Left hindlimb (tissue), 1 donor: ENCODE measurements around the gene SPEM2.
A peak's percentile ranks its signal among the peaks of the same experiment; 100 is the strongest.

Experiments
- DNase-seq: peaks from one replicate; pipeline ENCODE4 v3.0.0-alpha.2; 2018

SPEM2 gene

DNA sequence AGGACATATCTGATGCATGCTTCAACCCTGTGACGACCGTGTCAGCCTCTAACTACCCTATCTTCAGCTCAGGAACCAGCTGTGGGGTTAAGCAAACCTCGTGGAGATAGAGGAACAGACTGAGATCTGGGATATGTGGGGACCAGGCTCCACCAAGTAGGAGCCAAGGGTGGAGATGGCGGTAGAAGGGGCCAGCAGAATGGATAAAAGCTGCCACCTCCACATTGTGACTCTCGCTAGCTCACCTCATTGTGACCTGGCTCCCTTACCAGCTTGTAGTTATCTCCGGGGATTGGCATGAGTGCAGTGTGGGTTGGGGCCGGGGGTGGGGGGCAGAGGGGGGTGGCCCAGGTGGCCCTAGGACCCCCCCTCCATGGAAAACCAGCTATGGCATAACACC, at the start of gene SPEM2:
Gene SPEM2 (plus strand): TSS at position 301 of the 400 bp plus-strand sequence. CDS start 73 bp downstream, at position 374.
- DNase-seq, result no peak

DNA sequence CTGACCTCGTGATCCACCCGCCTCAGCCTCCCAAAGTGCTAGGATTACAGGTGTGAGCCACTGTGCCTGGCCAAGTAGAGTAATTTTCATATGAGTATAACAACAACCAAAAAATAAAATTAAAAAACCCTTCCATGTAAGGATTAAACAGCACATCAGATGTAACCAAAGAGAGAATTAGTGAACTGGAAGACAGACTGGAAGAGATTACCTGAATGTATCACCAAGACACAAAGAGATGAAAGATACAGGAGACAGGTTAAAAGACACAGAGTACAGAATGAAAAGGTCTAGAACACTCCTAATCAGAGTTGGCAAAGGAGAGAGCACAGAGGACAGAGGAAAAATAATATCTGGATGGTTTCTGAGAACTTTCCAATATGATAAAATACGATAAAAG, 46.3 kb upstream of the SPEM2 start:
- no peak for DNase-seq

DNA sequence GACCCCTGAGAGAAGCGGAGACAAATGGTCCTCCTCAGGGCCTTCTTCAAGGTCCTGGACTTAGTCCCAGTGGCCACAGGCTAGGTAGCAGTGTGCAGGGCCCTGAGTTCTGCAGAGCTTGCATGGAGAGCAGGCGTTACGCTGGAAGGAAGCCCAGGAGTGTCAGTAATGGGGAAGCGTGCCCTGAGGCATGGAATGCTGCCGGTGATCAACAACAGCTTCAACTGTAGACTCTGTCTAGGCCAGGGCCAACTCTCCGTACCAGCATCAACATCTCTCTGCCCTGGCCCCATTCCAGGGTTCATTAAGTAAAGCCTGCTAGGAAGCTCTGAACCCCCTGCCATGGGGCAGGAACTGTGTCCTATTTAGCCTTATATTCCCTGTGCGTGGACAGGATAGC, 45.1 kb upstream of the SPEM2 start:
- peak; percentile 64 for DNase-seq

DNA sequence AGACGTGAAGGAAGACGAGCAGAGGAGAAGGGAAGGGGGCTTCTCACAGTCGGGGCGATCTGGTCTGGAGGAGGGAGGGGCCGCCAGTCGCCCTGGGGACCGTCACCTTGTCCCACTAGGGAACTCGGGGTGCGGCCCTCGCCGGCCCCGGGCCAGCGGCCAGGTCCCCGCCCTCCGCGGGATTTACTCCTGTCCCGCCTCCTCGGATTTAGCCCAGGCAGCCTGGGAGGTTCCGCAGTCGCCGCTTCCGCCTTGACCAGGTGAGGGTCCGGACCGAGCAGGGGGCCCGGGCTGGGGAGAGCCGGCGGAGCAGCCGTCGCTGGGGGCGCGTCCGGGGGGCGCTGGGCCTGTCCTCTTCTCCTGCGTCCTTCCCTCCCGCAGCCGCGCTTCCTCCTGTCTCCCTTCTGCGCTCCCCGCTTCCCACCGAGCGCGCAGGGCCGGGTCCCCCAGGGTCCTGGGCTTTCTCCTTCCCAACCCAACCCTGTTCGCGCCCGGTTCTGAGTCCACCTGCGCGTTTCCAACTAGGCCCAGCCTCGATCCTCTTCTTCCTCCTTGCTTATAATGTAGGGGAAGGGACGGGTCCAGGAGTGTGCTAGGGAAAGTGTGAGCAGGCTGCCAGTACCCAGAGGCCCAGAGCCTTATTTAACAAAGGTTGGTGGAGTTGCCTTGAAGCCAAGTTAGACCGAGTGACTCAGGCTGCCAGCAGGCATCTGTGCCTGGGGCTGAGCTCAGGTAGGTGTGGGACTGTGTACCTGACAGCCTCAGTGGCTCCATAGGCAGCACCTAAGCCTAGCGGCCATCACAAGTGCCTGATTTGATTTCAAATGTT, 44.3 kb upstream of the SPEM2 start, which contains the start of gene TNK1:
Gene TNK1 (plus strand): TSS at position 235 of the 829 bp plus-strand sequence. CDS start 1,838 bp downstream, outside the sequence.
- no peak for DNase-seq

DNA sequence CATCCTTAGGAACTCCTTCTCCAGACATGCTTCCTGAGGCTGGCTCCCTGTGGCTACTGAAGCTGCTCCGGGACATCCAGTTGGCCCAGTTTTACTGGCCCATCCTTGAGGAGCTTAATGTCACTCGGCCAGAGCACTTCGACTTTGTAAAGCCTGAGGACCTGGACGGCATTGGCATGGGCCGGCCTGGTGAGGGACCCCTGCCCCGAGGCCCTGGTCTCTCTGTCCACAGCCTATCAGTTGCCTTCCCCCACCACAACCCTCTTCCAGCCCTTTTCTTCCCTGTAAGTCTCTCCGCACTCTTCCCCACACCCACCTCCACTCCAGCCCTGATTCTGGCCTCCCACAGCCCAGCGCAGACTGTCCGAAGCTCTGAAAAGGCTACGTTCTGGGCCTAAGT, 42.5 kb upstream of the SPEM2 start:
- no peak for DNase-seq

DNA sequence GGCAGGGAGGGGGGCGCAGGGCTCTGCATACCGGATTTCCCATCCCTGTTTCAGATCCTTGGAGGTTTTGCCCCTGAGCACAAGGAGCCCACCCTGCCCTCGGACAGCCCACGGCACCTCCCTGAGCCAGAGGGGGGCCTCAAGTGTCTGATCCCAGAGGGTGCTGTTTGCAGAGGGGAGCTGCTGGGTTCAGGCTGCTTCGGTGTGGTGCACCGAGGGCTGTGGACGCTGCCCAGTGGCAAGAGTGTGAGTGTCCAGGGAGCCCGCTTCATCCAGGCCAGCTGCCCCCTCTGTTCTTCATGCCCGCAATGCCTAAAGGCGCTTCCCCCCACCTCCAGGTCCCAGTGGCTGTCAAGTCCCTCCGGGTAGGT, 42.1 kb upstream of the SPEM2 start:
- DNase-seq, result no peak

DNA sequence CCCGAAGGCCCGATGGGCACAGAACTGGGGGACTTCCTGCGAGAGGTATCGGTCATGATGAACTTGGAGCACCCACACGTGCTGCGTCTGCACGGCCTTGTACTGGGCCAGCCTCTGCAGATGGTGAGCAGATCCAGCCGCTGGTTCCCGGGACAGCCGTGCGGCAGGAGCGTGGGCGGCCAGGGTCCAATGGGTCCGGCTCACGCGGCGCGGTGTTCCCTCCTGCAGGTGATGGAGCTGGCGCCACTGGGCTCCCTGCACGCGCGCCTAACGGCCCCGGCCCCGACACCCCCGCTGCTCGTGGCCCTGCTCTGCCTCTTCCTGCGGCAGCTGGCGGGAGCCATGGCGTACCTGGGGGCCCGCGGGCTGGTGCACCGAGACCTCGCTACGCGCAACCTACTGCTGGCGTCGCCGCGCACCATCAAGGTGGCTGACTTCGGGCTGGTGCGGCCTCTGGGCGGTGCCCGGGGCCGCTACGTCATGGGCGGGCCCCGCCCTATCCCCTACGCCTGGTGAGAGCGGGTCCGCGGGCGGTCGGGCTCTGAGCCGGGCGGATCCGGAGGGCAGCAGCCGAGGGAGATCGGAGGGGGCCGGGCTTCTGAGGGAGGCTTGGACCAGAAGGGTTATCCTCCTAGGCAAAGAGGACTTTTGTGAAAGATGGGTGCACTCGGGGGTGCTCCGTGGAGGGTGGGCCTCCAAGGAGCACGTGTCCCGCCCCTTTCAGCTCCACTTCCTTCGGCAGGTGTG, 41.5 kb upstream of the SPEM2 start:
- DNase-seq, result peak; percentile 61

DNA sequence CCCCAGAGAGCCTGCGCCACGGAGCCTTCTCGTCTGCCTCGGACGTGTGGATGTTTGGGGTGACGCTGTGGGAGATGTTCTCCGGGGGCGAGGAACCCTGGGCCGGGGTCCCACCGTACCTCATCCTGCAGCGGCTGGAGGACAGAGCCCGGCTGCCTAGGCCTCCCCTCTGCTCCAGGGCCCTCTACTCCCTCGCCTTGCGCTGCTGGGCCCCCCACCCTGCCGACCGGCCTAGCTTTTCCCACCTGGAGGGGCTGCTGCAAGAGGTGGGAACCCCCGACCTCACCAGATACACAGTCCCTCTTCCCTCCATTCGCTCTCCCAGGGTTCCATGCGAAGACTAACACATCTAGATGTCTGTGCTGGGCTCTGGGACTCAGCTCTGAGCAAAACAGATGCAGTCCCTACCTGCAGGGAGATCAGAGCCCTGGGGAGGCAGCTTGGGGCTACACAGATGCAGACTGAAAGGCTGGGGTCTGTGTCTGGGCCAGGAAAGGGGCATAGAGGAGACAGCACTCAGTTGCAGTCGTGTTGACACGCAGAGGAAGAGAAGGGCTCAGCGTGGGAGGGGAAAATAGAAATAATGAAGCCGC, 40.8 kb upstream of the SPEM2 start:
- no peak for DNase-seq

DNA sequence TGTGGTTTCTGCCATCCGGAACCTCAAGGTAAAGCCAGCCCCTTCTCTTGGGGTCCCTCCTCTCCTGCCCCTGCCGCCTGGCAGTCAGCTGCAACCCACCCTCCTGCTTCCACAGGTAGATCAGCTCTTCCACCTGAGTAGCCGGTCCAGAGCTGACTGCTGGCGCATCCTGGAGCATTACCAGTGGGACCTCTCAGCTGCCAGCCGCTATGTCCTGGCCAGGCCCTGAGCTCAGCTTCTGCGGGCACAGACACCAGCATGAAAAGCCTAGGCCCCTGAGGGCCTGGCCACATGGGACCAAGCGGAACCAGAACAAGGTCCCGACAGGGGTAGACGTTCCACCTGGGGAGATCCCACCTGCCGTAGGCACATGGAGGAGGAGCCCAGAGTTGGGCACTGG, 36.6 kb upstream of the SPEM2 start:
- no peak for DNase-seq

DNA sequence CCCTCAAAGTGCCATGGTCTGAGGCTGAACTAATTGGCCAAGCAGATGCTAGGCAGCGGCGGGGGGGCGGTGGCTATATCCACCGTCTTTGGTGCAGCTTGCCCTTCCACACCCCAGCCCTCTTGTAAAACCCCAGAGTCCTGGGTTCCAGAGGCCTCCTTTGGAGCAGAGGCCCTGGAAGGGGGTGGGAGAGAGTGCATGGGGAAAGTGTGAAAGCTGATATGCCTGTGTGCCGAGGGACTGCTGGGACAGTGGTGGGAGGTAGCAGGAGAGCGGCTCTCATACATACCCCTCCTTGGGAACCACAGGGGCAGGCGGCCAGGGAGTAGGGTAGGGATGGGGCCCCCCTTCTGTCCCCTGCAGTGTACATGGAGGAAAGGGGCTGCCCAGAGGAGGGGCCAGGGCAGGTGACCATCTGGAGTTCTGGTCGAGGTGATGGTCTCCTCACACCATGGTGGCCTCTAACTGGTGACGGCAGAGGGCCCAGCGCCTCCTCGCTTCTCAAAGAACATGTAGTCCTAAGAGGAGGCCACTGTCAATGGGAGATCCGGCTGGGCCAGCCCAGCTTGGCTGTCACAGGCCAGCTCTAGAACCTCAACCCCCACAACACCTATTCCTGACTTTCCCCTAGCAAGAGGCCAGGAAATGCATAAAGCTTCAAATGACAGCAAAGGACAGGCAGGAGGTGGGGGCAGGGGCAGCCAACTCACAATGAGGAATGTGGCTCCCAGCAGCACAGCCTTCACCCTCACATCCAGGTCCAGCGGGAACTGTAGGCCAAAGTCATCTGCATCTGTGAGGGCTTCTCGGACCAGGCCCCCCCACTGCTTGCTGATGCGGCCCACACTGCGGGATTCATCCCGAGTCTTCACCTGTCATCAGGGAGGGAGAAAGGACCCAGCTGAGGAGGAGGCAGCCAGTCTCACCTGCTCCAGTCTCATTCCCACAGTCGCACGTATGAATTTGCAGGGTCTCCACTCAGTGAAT, 35.2 kb upstream of the SPEM2 start:
- no peak for DNase-seq

DNA sequence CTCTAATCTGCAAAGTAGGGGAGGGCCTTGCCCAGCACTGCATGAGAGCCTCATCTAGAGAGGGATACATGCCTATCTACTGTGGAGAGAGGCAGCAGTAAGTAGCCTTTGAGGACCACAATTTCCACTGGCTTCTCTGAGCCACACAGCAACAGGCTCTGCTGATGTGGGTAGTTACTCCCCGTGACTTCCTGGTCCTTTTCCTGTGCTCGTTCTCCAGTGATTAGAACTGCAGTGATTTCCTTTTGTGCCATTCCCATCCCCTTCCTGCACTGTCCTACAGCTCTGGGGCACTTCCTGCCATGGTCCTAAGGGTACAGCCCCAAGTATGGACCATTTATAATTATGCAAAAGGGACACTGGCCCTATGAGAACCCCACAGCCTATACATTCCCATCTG, 34.1 kb upstream of the SPEM2 start:
- no peak for DNase-seq

DNA sequence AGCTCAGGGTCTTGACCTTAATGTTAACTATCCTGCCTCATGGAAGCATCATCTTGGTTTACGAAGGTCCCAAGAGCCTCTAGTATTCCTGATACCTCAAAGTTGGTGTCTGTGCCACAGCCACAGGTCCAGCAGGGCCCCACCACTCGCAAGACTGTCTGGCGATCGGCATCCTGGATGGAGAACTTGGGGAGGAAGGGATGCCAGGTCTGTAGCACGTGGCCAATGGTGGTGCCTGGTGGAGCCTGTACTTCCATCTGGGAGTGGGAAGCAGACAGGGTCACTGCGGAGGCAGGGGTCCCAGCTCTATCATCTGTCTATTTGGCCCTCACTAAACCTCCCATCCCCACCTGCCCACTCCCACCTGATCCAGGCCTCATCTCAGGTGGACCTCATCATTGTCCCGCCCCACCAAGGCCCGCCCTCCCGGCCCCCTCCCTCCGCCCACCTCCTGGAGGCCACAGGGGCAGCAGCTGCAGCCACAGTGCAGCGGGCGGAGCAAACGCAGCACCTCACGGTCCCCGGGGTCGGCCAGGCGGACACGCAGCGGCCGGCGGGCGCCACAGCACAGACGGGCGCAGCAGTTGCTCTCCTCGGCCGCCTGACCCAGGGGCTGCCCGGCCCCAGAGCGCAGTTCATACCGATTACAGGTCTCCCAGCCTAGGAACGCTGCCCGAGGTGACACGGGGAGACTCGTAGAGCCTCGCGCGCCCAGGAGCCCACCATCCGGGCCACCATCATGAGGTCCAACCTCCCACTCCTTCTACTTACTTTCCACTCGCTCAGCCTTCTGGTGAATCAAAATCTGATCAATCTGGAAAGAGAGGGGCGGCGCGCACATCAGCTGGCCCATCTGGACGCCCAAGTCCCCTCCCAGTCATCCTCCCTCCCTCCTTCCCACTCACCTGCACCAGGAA, 32.5 kb upstream of the SPEM2 start:
- DNase-seq, result no peak

DNA sequence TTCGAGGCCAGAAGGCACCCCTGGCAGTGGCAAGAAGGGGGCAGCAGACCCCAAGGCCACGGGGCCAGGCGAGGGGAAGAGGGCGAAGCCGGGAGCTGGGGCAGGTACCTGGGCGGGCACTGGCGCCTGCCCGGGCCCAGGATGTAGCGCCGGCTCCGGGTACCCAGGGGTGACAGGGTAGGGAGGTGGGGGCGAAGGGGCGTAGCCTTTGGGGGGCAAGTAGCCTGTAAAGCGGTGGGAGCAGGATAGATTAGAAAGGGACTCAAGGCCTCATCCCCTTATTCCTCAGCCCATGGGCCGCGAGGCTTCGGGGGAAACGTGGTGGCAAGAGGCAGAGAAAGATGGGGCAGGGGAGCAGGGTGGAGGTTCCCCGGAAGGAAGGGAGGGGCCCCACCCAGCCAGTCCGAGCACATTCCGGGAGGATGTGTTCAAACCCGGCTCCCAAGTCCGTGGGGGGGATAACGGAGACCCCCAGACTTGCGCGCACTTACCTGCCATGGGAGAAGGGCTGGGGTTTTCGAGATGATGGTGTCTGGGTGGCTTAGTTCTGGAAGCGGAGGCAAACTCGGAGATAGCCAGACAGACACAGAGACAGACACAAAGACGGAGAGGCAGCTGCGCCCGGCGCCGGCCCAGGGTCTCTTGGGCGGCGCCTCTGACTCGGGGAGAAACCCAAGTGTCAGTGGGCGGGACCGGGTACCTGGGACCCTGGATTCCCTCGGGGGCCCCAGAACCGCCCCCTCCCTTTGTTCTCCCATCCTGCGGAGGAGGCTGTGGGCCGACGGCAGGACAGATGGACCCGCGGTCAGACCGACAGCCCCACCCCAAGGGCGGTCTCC, 31.6 kb upstream of the SPEM2 start:
- DNase-seq, result no peak

DNA sequence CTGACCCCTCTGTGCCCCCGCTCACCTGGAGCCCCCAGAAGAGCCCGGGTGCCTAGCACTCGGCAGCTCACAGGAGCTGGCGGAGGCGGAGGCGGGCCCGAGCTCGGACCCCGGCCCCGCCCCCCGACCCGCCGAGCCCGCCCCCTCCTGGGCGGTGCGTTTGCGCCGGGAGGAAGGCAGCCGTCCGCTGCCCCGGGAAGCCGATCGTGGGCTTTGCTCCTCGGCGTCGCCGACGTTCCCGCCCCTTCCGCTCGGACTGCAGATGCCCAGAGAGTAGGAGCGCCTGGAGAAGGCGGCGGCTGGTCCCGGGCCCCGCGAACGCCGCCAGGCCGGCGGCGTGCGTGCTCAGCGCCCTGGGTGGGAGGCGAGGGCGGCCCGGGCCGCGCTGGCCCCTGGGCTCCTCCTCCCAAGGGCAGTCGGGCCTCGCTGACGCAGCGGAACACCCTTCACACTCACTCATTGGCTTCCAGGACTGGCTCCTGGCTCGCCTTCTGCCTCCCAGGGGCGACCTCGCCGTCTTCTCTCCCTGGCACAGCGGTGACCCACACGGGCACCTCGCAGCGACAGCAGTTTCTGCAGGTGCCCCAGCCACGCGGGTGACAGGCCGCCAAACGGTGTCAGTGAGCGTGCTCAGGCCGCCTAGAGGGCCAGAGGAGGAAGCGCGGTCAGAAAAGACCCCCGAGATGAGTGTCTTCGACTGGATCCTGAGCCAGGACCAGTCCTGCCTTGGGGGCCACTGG, 30.8 kb upstream of the SPEM2 start, which contains the start of gene PLSCR3:
Gene PLSCR3 (minus strand): TSS at position 74 of the 740 bp plus-strand sequence. CDS start 415 bp downstream, outside the sequence.
- DNase-seq, result peak; percentile 92

DNA sequence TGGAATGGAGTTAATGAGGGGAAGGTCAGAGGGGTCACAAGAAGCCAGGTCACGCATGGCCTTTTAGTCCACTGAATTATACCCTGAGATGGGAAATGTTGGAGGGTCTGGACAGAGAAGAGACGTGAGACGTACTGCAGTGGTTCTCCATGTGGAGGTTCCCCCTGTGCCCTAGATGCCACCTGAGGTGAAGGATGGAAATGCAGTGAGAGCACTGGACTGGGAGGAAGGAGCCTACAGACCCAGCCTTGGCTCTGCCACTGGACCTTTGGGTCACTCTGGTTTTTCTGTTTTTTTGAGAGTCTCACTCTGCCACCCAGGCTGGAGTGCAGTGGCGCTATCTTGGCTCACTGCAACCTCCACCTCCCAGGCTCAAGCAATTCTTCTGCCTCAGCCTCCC, 29.3 kb upstream of the SPEM2 start:
- DNase-seq, result peak; percentile 18

DNA sequence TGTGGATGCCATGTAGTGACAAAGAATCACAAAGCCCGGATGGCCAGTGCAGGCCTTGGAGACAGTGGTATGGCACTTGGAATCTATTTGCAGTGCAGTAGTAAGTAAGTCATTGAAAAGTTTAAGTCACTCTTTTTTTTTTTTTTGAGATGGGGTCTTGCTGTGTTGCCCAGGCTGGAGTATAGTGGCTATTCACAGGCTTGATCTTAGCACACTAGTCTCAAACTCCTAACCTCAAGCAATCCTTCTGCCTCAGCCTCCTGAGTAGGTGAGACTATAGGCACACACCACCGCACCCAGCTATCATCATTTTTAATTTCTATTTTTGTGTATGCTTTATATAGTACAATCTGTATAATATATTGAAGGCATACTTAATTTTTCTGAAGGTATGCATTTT, 26.8 kb upstream of the SPEM2 start:
- DNase-seq, result peak; percentile 7

DNA sequence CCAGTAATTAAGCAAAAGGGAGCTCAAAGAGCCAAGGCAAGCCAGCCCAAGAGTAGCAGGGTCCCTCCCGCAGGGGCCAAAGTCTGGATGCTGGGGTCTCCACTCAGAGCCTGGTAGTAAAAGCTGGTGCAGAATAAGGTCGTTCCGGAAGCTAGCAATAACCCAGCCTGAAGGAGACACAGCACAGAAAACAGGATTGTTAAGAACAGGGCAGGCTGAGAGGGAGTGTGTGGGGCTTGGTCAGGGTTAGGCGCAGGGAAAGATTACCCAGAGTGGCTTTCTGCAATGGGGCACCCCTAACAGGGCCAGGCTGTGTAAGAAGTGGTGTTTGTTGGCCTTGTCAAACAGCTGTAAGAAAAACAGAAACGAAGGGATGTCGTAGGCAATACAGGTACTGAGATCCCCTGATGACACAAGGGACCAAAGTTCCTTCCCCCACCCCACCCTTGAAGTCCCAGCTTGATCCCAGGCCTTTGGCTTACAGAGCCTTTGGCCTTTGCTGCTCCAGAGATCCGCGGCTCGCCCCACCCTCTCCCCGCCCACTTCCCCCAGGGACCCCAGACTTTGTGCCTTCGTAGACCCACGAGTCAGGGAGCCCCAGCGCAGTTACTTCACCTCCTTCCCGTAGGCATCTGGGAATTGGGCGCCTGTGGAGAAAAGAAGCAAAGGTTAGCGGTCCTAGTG, 22.2 kb upstream of the SPEM2 start:
- DNase-seq, result no peak

DNA sequence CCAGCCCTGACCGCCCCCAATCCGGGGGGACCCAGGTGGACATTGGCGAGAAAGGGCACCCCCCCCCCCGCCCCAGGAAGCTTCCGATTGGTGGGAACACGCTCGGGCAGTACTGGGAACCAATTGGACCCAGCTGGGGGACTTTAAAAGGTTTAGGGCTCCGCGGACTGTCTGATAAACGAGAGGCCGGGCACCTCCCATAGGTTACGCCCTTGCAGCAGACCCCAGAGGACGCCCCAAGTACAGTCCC, 21.8 kb upstream of the SPEM2 start:
- DNase-seq, result no peak
